Middle frontal gyrus (tissue), 1 donor: Measurements from ENCODE around the gene TRIM67.
A peak's percentile ranks its signal among the peaks of the same experiment; 100 is the strongest.
"Not testable (repeated sequence)": the region's sequence is repeated elsewhere in the genome, so short reads cannot be mapped to it uniquely, and the experiment has no call there.

Experiments used
- DNase-seq: peaks from one replicate; pipeline ENCODE4 v3.0.0-alpha.2; 2015; ENCODE audit warnings: low spot score; ENCODE audit errors: extremely low spot score

TRIM67 gene

DNA sequence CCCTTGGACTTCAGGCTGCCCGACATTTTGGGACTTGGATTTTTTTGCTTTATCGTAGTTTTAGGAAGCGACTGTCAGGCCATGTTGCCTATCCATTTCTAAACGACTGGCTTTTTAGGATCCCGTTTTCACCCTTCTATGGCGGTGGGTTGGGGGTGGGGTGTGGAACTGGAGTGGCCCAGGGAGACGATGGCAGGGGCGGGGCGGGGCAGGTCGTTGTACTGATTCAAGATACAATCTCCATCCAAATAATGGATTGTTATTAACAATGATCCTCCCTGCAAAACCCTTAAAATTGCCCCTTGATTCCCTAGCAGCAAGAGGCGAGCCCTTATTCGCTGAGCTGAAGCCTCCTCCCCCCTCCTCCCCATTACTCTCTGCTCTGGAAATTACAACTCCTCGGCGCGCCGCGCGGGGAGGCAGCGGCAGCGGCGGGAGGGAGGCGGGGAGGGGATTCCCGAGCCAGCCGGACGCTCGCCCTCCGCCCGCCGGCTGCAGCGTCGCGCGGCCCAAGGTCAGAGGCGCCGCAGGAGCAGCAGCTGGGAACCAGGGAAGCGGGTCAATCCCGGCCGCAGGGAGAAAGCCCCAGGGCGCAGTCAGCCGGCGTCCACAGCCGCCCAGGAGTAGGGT, at the start of gene TRIM67:
TSS of gene TRIM67 (plus strand) at position 392 of the 630 bp plus-strand sequence. CDS start 912 bp downstream, outside the sequence.
- DNase-seq, result no peak

DNA sequence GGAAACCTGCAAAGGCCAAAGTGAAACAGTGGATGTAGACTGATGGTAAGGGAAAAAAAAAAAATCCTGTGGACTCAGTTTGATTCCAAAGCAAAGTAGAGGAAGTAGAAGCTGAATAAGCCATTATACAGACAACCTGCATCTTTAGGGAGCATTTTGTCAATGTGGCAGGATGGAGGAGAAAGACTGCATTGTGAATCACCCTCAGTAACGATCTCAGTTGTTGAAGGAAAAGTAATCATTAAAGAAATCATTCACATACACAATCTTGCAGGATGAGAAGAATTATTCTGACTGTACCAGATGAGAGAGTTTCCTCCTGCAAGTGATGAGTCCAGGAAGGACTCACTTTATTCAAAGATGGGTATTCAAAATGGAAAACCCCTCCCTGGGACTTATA, 45.1 kb upstream of the TRIM67 start:
- DNase-seq, result no peak

DNA sequence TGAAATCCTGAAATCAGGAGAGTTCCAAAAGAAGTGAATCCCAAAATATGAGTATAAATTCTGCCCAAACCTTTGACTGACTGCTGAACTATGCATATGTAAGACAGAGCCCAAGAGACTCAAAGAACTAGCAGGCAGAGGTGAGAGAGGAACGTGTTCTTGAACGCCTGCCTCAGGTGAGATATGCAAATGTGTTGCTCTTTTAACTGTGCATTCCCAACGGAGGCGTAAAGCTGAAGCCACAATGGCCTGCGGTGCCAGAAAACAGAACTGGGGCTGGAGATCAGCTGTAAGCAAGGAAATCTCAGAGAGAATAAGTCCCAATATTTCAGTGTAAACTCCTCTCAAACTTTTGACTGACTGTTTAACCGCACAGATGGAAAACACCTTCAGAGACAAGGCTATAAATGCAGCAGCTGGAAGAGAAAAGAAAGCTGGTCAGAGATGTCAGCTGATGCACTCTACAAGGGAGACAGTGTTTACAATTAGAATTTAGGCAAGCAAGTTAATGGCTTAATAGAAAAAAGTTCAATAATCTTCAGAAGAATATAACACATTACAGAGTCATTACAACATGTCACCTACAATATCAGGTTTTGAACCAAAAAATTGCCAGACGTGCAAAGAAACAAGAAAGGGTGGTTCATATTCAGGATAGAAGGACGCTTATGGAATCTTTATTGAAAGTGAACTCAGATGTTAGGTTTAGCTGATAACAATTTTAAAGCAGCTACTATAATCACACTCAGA, 43.0 kb upstream of the TRIM67 start:
- DNase-seq, result no peak

DNA sequence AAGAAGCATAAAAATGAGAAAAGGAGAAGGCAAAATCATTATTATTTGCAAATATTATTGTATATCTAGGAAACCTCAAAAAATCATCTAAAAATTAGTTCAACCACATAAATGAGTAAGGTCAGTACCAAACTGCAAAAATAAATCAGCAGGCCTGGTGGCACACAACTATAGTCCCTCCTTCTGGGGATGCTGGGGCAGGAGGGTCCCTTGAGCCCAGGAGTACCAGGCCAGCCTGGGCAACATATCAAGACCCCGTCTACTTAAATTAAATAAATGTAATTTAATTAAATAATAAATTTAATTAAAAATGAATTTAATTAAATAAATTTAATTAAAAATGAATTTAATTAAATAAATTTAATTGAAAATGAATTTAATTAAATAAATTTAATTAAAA, 40.3 kb upstream of the TRIM67 start:
- DNase-seq, result no peak

DNA sequence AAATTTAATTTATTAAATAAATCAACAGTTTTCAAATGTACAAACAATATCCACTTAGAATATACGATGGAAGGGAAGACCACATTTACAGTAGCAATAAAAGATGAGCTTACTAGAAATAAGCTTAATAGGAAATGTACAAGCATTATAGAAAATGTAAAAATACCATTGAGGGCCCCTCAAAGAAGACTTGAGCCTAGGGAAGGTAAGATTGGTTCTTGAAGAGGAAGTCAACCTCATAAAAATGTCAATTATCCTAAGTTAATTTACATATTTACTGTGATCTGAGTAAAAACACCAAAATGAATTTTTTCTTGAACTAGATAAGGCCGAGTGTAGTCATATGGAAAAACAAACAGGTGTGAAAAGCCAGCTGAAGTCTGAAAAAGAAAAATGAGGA, 39.7 kb upstream of the TRIM67 start:
- no peak for DNase-seq

DNA sequence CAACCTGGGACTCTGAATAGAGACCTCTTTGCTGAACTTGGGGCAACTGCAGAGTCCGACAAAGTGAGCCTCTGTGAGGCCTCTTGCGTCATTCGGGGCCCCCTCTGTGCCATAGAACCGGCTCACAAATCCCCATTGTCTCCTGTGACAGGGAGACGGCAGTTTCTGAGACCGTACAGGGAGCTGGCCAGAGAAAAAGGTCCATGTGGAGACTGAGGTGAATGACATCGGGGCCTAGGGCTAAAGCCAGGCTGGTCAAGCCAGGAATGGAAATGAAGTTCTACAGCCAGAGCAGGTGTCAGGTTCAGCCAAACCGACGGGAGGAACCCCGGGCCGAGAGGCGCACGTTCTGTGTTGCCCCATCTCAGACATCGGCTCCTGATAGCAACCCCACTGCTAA, 37.1 kb upstream of the TRIM67 start:
- DNase-seq, result peak; percentile 19

DNA sequence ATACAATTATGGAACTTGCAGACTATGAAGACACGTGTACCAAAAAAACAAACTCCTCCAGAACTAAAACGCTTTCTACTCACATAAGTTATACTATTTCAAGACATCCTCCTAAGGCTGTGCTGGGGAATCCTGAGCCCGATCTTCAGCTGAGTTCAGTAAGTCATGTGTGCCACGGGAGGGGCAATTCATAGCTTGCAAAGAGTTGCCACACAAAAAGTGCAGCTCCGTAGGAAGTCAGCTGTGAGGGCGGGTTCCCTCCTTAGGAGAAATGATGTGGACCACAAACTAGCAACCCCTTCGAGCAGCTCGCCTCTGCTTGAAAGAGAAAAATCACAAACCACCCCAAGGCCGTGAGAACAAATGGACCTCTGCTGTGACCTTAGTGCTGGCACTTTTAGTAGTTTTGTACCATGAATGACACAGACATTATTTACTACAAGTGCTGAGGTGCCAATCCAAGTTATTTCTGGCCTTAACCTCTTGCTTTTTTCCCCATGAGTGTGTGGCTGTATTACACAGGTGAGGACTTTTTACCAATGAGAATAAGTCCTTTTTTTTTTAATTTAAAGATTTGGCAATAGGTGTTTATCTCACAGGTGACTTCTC, 35.8 kb upstream of the TRIM67 start:
- DNase-seq, result no peak

DNA sequence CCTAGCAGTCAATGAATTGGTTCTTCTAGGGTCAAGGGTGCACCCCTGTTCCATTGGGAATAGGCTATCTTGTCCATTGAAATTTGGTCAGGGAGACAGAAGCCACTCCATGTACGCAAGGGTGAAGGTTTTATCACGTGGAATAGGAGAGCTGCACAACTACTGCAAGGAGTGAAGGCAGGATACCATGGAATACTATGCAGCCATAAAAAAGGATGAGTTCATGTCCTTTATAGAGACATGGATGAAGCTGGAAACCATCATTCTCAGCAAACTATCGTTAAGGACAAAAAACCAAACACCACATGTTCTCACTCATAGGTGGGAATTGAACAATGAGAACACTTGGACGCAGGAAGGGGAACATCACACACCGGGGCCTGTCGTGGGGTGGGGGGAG, 34.8 kb upstream of the TRIM67 start:
- DNase-seq, result not testable (repeated sequence)

DNA sequence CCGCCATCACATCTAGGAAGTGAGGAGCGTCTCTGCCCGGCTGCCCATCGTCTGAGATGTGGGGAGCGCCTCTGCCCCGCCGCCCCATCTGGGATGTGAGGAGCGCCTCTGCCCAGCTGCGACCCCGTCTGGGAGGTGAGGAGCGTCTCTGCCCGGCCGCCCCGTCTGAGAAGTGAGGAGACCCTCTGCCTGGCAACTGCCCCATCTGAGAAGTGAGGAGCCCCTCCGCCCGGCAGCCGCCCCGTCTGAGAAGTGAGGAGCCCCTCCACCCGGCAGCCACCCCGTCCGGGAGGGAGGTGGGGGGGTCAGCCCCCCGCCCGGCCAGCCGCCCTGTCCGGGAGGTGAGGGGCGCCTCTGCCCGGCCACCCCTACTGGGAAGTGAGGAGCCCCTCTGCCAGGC, 33.4 kb upstream of the TRIM67 start:
- DNase-seq, result not testable (repeated sequence)

DNA sequence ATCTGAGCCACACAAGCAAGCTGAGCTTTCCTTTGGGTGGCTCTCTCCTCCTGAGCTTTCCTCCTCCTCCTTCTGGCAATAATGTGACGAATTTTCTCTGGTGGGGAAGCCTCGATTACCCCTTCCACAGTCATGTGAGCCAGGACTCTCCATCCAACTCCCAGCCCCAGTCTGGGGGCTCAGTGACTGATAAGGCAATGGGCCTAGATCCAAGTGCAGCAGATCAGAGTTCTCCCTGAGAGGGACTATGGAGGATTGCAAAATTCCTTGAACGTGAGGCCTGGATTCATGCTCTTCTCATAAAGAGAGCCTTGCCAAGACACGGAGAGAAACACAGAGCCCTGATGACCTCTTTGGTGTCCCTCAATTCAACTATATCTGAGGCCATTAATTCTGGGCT, 31.3 kb upstream of the TRIM67 start:
- DNase-seq, result no peak

DNA sequence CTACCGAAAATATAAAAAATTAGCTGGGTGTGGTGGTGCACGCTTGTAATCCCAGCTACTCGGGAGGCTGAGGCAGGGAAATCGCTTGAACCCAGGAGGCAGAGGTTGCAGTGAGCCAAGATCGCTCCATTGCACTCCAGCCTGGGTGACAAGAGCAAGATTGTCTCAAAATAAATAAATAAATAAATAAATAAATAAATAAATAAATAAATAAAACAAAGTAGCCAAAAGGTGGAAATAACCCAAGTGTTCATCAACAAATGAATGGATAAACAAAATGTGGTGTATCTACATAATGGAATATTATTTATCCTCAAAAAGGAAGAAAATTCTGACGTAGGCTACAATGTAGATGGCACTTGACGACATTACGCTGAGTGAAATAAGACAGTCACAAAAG, 29.3 kb upstream of the TRIM67 start:
- DNase-seq, result not testable (repeated sequence)

DNA sequence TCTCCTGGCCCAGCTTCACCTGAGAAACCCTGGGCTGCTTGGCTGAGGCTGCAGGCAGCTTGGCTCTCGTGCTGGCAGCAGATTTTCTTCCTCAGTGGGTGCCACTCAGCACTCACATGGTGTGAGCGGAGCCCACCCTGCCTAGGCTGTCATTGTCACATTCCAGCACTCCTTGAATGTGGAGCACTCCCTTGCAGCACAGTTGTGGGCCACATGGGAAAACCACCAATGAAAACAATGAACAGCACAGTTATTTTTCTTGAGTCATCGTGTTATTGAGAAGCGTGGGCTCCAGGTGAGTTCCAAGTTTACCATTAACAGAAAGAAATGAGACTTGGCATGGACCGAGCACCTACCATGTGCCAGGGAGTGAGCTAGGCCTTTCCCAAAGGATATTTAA, 27.2 kb upstream of the TRIM67 start:
- DNase-seq, result no peak

DNA sequence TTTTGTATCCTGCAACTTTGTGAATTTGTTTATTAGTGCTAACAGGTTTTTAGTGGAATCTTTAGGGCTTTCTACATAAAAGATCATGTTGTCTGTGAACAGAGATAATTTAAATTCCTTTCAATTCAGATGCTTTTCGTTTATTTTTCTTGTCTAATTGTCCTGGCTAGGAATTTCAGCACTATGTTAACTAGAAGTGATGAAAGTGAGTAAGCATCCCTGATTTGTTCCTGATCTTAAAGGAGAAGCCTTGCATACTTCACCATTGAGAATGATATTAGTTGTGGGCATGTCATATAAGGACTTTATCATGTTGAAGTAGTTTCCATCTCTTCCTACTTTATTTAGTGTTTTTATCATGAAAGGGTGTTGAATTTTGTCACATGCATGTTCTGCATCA, 23.6 kb upstream of the TRIM67 start:
- DNase-seq, result no peak

DNA sequence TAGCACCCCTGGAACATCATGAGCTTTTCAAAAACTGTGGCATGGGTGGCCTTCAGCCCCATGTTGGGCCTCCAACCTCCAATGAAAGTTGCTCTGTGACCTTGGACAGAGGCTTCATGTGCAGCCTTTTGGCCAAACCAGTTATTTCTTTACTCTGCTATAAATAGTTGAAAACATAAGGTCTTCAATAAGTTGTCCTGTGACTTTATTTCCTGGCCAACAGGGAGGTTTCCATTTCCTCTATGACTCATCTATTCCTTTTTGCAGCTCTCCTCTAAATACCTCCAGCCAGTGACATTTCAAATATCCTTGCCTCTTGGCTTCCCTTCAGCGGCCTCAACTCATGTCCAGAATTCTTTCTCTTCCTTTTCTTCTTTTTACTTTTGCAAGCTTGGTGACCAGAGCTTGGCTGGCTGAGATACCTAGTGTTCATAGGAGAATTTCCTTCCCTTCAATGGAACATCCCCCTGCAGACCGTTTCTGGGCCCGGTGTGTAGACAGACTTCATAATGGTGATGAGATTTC, 22.7 kb upstream of the TRIM67 start:
- no peak for DNase-seq

DNA sequence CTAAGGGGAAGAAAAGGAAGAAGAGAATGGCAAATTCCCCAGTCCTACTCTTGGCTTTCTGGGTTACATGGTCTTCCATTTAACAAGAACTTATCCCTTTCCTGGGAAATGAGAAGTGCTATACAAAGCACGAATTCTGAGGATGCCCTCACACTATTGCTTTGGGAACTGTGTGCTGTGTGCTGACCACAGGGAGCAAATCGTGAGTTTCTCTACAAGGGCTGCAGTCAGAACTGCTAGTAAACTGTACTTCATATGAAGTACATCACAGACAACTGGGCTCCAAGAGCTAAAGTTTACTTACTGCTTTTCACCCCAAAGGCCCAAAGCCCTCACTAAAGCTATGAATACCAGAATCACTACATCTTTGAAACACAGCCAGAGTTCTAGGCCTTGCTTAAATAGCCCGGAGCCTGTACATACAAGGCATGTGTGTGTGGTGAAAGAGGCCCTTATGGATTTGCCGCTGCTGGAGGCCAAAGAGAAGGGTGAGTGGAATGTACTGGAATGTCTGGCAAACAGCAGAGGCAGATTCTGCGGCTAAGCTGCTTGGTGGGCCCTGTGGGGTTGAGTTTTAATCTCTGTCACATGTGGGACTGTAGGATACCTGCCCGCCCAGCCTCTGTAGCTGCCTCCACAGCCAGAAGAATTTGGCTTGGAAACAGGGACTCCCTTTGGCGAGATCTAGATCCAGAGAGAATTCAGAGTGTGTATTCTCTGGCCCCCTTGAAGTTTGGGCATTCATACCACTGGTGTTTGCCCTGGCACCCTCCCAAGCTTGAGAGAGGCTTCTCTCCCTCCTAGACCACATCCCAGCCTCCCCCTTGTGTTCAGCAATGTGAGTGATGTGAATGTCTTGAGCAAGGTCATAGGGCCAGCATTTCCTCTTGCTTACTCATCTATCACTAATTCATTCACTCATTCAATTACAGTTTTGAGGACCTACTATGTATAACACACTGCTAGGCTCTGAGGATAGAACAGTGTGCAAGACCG, 21.9 kb upstream of the TRIM67 start:
- DNase-seq, result no peak

DNA sequence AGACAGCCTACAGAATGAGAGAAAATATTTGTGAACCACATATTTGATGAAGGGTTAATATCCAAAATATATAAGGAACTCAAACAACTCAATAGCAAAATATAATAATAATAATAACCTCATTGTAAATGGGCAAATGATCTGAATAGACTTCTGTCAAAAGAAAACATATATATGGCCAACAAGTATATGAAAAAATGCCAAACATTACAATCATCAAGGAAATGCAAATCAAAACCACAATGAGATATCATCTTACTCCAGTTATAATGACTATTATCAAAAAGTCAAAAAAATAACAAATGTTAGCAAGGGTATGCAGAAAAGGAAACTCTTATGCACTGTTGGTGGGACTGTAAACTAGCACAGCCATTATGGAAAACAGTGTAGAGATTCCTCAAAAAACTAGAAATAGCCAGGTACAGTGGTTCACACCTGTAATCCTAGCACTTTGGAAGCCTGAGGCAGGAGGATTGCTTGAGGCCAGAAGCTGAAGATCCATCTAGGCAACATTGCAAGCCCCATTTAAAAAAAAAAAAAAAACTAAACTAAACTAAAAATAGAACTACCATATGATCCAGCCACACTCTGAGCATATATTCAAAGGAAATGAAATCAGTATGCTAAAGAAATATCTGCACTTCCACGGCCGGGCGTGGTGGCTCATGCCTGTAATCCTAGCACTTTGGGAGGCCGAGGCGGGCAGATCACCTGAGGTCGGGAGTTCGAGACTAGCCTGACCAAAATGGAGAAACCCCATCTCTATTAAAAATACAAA, 17.3 kb upstream of the TRIM67 start:
- no peak for DNase-seq

DNA sequence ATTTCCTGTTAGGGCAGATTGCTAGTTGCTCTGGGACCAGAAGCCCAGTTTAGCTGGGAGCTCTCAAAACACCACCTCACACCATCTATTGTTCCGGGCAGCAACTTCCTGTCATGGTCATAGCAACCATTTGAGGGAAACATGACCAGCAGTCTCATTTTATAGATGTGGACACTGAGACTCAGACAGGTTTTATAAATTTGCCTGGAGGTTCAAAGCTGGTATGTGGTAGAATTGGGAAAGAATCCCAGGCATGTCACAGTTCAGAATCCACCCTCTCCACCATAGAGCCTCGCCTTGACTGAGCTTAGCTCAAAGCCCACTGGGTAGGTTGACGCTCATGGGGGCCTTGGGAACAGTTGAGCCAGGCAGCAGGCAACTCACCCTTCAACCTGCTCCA, 14.0 kb upstream of the TRIM67 start:
- no peak for DNase-seq

DNA sequence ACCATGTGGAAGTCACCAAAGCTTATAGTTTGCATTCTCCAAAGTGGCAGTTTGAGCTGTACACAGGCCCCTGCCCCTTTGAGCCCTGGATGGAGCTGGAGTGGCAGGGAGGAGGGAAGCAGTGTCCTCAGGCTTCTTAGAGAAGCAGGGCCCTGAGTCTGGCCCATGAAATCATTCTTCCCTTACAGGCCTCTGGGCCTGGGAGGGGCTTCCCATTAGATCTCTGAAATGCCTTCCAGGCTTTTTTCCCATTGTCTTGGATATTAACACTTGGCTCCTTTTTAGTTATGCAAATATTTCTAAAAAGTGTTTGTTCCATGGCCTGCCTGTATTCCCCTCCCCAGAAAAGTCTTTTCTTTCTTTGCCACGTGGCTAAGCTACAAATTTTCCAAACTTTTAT, 10.0 kb upstream of the TRIM67 start:
- no peak for DNase-seq

DNA sequence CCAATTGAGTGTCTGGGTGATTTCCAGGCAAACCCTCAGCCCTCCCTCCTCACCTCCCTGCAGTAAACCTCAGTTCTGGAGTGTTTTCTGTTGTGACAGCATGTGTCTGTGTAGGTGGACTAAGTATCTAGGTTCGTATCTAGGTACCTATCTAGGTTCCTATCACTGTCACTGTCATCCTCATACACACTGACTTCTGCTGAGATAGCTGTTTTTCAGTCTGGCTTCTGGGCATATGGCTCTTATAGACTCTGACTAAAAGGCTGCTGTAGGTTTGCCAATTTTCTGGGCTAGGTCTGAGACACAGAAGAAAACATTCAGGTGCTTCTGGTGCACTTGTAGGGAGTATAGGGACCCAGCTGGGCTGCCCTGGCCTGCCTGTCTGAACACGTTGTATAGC, 8.1 kb upstream of the TRIM67 start:
- no peak for DNase-seq

DNA sequence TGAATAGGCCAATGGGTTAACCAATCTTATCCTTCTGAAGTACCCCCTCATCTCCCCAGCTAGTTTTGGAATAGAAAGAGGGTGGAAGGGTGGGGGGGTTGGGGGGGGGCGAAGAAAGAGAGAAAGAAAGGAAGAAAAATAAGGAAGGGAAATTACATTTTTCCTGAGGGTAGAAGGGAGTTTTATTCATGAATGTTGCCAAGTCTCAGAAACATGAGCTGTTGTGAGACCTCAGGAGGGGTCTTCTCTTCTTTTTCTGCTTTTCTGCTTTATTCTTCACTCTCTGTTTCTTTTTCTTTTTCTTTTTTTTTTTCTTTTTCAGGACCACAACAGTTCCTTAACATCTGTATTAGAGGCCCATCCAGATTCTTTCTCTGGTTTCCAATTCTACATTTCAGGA, 6.0 kb upstream of the TRIM67 start:
- no peak for DNase-seq

DNA sequence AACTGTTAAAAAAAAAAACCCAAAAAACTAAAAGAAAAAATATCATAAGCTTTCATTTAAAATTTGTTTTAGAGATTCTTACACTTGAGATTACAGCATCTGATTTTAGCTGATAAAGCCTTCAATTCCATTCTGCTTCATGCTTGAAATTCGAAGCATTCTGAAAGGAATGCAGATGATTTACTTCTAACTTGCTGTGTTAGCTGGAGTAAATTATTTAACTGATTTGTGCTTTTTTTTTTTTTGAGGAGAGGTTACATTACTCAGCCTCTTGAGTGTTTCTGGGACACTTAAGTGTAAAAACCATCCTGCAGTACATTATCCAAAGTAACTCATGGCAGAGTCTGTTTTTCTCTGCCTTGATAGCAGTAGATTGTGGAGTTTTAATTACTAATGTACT, 4.5 kb upstream of the TRIM67 start:
- DNase-seq, result no peak
